Esophagus squamous epithelium (tissue), 5 donors: ENCODE results near the gene CTNNA2. TPM values are rescaled to one million over a fixed set of nuclear protein-coding genes. Genes with fewer than 3 reads are reported as not detected.

Source experiments
- DNase-seq: peaks from one replicate; lab custom pipeline; 2025; lab: John Stamatoyannopoulos, UW
- H3K27ac ChIP-seq, 4 donors: fragments of 200-600 bp; sonication (generic); one replicate each; pipeline ENCODE4 v1.5.1; 2016 to 2019; ENCODE audit warnings: mild to moderate bottlenecking in 1 of 4
- H3K27me3 ChIP-seq, 4 donors: fragments of 200-600 bp; sonication (generic); 1 replicate in 3 of 4; 2 replicates in 1 of 4; pipeline versions ENCODE4 v1.5.1 to v1.6.0; 2017 to 2021; ENCODE audit warnings: antibody characterized with exemption in 1 of 4
- H3K36me3 ChIP-seq, 3 donors: fragments of 200-600 bp; sonication (generic); one replicate each; pipeline ENCODE4 v1.5.1; 2016 to 2019
- H3K4me1 ChIP-seq, 3 donors: fragments of 200-600 bp; sonication (generic); one replicate each; pipeline ENCODE4 v1.5.1; 2017 to 2019
- H3K4me3 ChIP-seq, 4 donors: fragments of 200-600 bp; sonication (generic); 1 replicate in 3 of 4; 2 replicates in 1 of 4; pipeline ENCODE4 v1.5.1; 2016 to 2019; ENCODE audit warnings: mild to moderate bottlenecking in 2 of 4, moderate library complexity in 1 of 4
- H3K9me3 ChIP-seq, 3 donors: fragments of 200-600 bp; sonication (generic); one replicate each; pipeline ENCODE4 v1.5.1; 2016 to 2019
- CTCF ChIP-seq, 6 experiments: fragments of 450-650 bp in 4 of 6; fragments of 200-600 bp in 2 of 6; sonication (generic) in 2 of 6; IDR thresholded peaks; one replicate each; pipeline ENCODE4 v1.5.1; 2016 to 2019; ENCODE audit warnings: antibody characterized with exemption in 6 of 6, mild to moderate bottlenecking in 4 of 6, moderate library complexity in 4 of 6
- POLR2A ChIP-seq, 4 donors: fragments of 450-650 bp; IDR thresholded peaks; one replicate each; pipeline ENCODE4 v1.6.1; 2017; ENCODE audit warnings: antibody characterized with exemption in 4 of 4, mild to moderate bottlenecking in 4 of 4, moderate library complexity in 3 of 4
- WGBS, 2 donors: methylation state at CpG; one replicate each; pipeline ENCODE4 v1.1.5; 2018; 5-methylcytosine and 5-hydroxymethylcytosine counted together
- intact Hi-C: fragments of 100-400 bp; cut with DNase I; formaldehyde crosslinking; loops from one replicate; pipeline ENCODE4 v1.15.0; 2022
- total RNA-seq, 4 donors: library from RNA; depleted of rRNA; stranded (reverse); fragments of >200 nt; gene quantifications; one replicate each; pipeline ENCODE4 v1.1.0, GENCODE V29; 2016
- donor health status: DM: yes; HTN: yes; CAD: no.

Gene CTNNA2
- total RNA-seq, 4 donors from 2014 or later: not detected

GRCh38 chr2:80365762-80366161 is 852.9 kb downstream of the CTNNA2 start:
- no peak for TF ChIP-seq CTCF (IDR thresholded peaks at IDR 0.05)
- TF ChIP-seq POLR2A (IDR thresholded peaks at IDR 0.05): no peak
- H3K27ac ChIP-seq: no peak overlapping the region
- no peaks in the 10 kb centered on the region for H3K36me3 ChIP-seq
- no peak for DNase-seq
- H3K4me3 ChIP-seq: no peak overlapping the region
- no peaks in the 10 kb centered on the region for H3K27me3 ChIP-seq
- intact Hi-C loops: no loop called here
- no peaks in the 10 kb centered on the region for H3K9me3 ChIP-seq
- H3K4me1 ChIP-seq: no peaks in the 10 kb centered on the region
- 32 to 67% methylated on average over 2 to 3 of the region's 3 CpGs for WGBS, 2 donors

- DNase-seq: no peak
- Histone ChIP-seq H3K36me3 (no peaks in the 10 kb centered on the region), H3K4me3 (no peak overlapping the region), H3K27ac (no peak overlapping the region), H3K9me3 (no peaks in the 10 kb centered on the region), H3K4me1 (no peaks in the 10 kb centered on the region), H3K27me3 (no peaks in the 10 kb centered on the region)
- TF ChIP-seq CTCF (IDR thresholded peaks at IDR 0.05): no peak
- no peak for TF ChIP-seq POLR2A (IDR thresholded peaks at IDR 0.05)
- intact Hi-C loops: no loop called here
- 76 to 78% methylated on average over 3 of the region's 3 CpGs for WGBS, 2 donors
Measured at GRCh38 chr2:80370375-80371009, 857.6 kb downstream of the CTNNA2 start.

GRCh38 chr2:80374105-80374504 is 861.3 kb downstream of the CTNNA2 start:
- H3K4me1 ChIP-seq: no peaks in the 10 kb centered on the region
- 73 to 75% methylated on average over 3 of the region's 3 CpGs for WGBS, 2 donors
- no peaks in the 10 kb centered on the region for H3K9me3 ChIP-seq
- H3K4me3 ChIP-seq: no peak overlapping the region
- no peaks in the 10 kb centered on the region for H3K36me3 ChIP-seq
- no peaks in the 10 kb centered on the region for H3K27me3 ChIP-seq
- TF ChIP-seq POLR2A (IDR thresholded peaks at IDR 0.05): no peak
- no peak for TF ChIP-seq CTCF (IDR thresholded peaks at IDR 0.05)
- no peak overlapping the region for H3K27ac ChIP-seq
- DNase-seq: no peak
- intact Hi-C loops: no loop called here

GRCh38 chr2:80377071-80377470 is 864.2 kb downstream of the CTNNA2 start:
- no peaks in the 10 kb centered on the region for H3K9me3 ChIP-seq
- no peaks in the 10 kb centered on the region for H3K36me3 ChIP-seq
- TF ChIP-seq CTCF (IDR thresholded peaks at IDR 0.05) (no peak), POLR2A (IDR thresholded peaks at IDR 0.05) (no peak)
- no peaks in the 10 kb centered on the region for H3K27me3 ChIP-seq
- intact Hi-C loops: no loop called here
- no peak for DNase-seq
- H3K4me3 ChIP-seq: no peak overlapping the region
- H3K4me1 ChIP-seq: no peaks in the 10 kb centered on the region
- no peak overlapping the region for H3K27ac ChIP-seq

- TF ChIP-seq CTCF (IDR thresholded peaks at IDR 0.05) (no peak), POLR2A (IDR thresholded peaks at IDR 0.05) (no peak)
- Histone ChIP-seq H3K27me3 (no peaks in the 10 kb centered on the region), H3K9me3 (no peaks in the 10 kb centered on the region), H3K27ac (no peak overlapping the region), H3K4me3 (no peak overlapping the region), H3K4me1 (no peaks in the 10 kb centered on the region), H3K36me3 (no peaks in the 10 kb centered on the region)
- DNase-seq: no peak
- intact Hi-C loops: no loop called here
- WGBS, 2 donors: 77 to 96% methylated on average over 3 of the region's 3 CpGs
Measured at GRCh38 chr2:80380736-80381135, 867.9 kb downstream of the CTNNA2 start.
